GM23338 (cell line): ENCODE results near the gene EMSY. TPM values are rescaled to one million over a fixed set of nuclear protein-coding genes. Genes with fewer than 3 reads are reported as not detected.
A peak's percentile ranks its signal among the peaks of the same experiment; 100 is the strongest.

Experiments
- ATAC-seq: fragments of 200-7000 bp; cut with Tn5 transposase; 3 replicates; pipeline ENCODE4 v1.9.1; 2020
- DNase-seq: peaks from one replicate; pipeline ENCODE4 v3.0.0-alpha.2; 2015; ENCODE audit warnings: low spot score
- H2AFZ ChIP-seq: fragments of 200-600 bp; sonication (generic); 2 replicates; pipeline ENCODE4 v1.8.0; 2016; ENCODE audit warnings: antibody characterized with exemption, mild to moderate bottlenecking, moderate library complexity
- H3F3A ChIP-seq: fragments of 200-600 bp; sonication (generic); replicated peaks from 2 replicates; pipeline ENCODE4 v1.8.0; 2017; ENCODE audit warnings: antibody characterized with exemption, mixed run types, low read depth
- H3K27ac ChIP-seq: fragments of 200-600 bp; sonication (generic); 2 replicates; pipeline ENCODE4 v1.6.1; 2016; ENCODE audit warnings: low read depth
- H3K27me3 ChIP-seq: fragments of 200-600 bp; sonication (generic); 2 replicates; pipeline ENCODE4 v1.8.0; 2016; ENCODE audit warnings: mild to moderate bottlenecking, mixed run types, moderate library complexity; ENCODE audit not compliant: insufficient read depth
- H3K36me3 ChIP-seq: fragments of 200-600 bp; sonication (generic); 2 replicates; pipeline ENCODE4 v1.8.0; 2016; ENCODE audit warnings: mild to moderate bottlenecking; ENCODE audit not compliant: insufficient read depth
- H3K4me1 ChIP-seq: fragments of 200-600 bp; sonication (generic); 2 replicates; pipeline ENCODE4 v1.8.0; 2016; ENCODE audit warnings: mild to moderate bottlenecking, moderate library complexity; ENCODE audit not compliant: insufficient read depth
- H3K4me2 ChIP-seq: fragments of 200-600 bp; sonication (generic); 2 replicates; pipeline ENCODE4 v1.7.1; 2017; ENCODE audit warnings: mixed run types
- H3K4me3 ChIP-seq: fragments of 200-600 bp; sonication (generic); 2 replicates; pipeline ENCODE4 v1.6.1; 2016; ENCODE audit warnings: mixed run types
- H3K79me2 ChIP-seq: fragments of 200-600 bp; sonication (generic); replicated peaks from 2 replicates; pipeline ENCODE4 v1.8.0; 2017; ENCODE audit warnings: mild to moderate bottlenecking; ENCODE audit not compliant: insufficient read depth
- H3K9me2 ChIP-seq: fragments of 200-600 bp; sonication (generic); 2 replicates; pipeline ENCODE4 v1.8.0; 2017; ENCODE audit not compliant: insufficient read depth
- H4K20me1 ChIP-seq: fragments of 200-600 bp; sonication (generic); replicated peaks from 2 replicates; pipeline ENCODE4 v1.8.0; 2017; ENCODE audit warnings: mild to moderate bottlenecking; ENCODE audit not compliant: insufficient read depth
- H3K27ac Mint-ChIP-seq: 2 replicates; pipeline ENCODE4 v1.8.0; 2020; ENCODE audit warnings: inconsistent platforms, mild to moderate bottlenecking, moderate library complexity, mixed read lengths
- H3K27me3 Mint-ChIP-seq: 3 replicates; pipeline ENCODE4 v1.8.0; 2022; ENCODE audit warnings: low read depth, mild to moderate bottlenecking, moderate library complexity, mixed read lengths, inconsistent platforms; ENCODE audit not compliant: insufficient read depth, poor library complexity
- H3K36me3 Mint-ChIP-seq: 3 replicates; pipeline ENCODE4 v1.8.0; 2021; ENCODE audit warnings: low read depth, mild to moderate bottlenecking, inconsistent platforms, moderate library complexity, mixed read lengths
- H3K4me1 Mint-ChIP-seq: 3 replicates; pipeline ENCODE4 v1.8.0; 2020; ENCODE audit warnings: mild to moderate bottlenecking, inconsistent platforms, mixed read lengths
- H3K4me3 Mint-ChIP-seq: 3 replicates; pipeline ENCODE4 v1.8.0; 2021; ENCODE audit warnings: moderate library complexity, mild to moderate bottlenecking, inconsistent platforms, mixed read lengths
- H3K9me3 Mint-ChIP-seq: 3 replicates; pipeline ENCODE4 v1.8.0; 2020; ENCODE audit warnings: moderate library complexity, mild to moderate bottlenecking, inconsistent platforms, mixed read lengths
- CTCF ChIP-seq, 2 experiments: fragments of 200-600 bp in 1 of 2; sonication (generic) in 1 of 2; conservative IDR thresholded peaks; 2 replicates each; pipeline versions ENCODE4 v1.5.1 to v1.6.1; 2016 to 2017; ENCODE audit warnings: antibody characterized with exemption in 2 of 2, low read depth in 2 of 2, mild to moderate bottlenecking in 2 of 2, moderate library complexity in 1 of 2
- EZH2phosphoT487 ChIP-seq: fragments of 200-600 bp; sonication (generic); IDR thresholded peaks from one replicate; pipeline ENCODE4 v1.8.1; 2018; ENCODE audit warnings: antibody characterized with exemption; ENCODE audit not compliant: unreplicated experiment
- JUNB ChIP-seq: IDR thresholded peaks from one replicate; pipeline ENCODE4 v1.6.1; 2016; ENCODE audit warnings: antibody characterized with exemption; ENCODE audit not compliant: unreplicated experiment
- POLR2AphosphoS5 ChIP-seq: IDR thresholded peaks from 2 replicates; pipeline ENCODE4 v1.6.1; 2016; ENCODE audit warnings: antibody characterized with exemption, low read depth
- REST ChIP-seq: IDR thresholded peaks from one replicate; pipeline ENCODE4 v1.6.1; 2018; ENCODE audit warnings: antibody characterized with exemption; ENCODE audit not compliant: unreplicated experiment
- ZNF114 ChIP-seq: fragments of 250-450 bp; sonication (Bioruptor Pico); IDR thresholded peaks from 2 replicates; pipeline ENCODE4 v1.5.0; 2020; ENCODE audit warnings: mild to moderate bottlenecking, moderate library complexity
- ZNF462 ChIP-seq: fragments of 250-450 bp; sonication (Bioruptor Pico); IDR thresholded peaks from 2 replicates; pipeline ENCODE4 v1.5.0; 2020; ENCODE audit warnings: mild to moderate bottlenecking, moderate library complexity
- polyA plus RNA-seq: library from polyadenylated mRNA; unstranded; fragments of >200 nt; fragmentation: Nextera tagmentation; extraction: Ambion mirVana; gene quantifications from 2 replicates; pipeline ENCODE4 v1.2.1, GENCODE V29; 2016
- total RNA-seq: library from RNA; depleted of rRNA; stranded (reverse); fragments of >200 nt; shearing (Covaris generic); gene quantifications from 2 replicates; pipeline ENCODE4 v1.2.3, GENCODE V29; 2014

The EMSY gene
- total and polyA plus RNA-seq, 2 experiments from 2014 or later, result 25.0 to 46.9 TPM

GRCh38 chr11:76512851-76513653 lies 68.2 kb downstream of the EMSY start:
- Histone ChIP-seq H3K4me1 (peaks cover 13% of the 10 kb centered on the region), H3K27ac (no peak overlapping the region), H3F3A (no peaks in the 10 kb centered on the region), H3K27me3 (no peaks in the 10 kb centered on the region), H3K36me3 (no peaks in the 10 kb centered on the region), H2AFZ (no peak overlapping the region), H3K79me2 (no peaks in the 10 kb centered on the region), H4K20me1 (no peaks in the 10 kb centered on the region), H3K9me2 (no peaks in the 10 kb centered on the region), H3K4me2 (no peak overlapping the region), H3K4me3 (no peak overlapping the region)
- DNase-seq (peak; percentile 31), ATAC-seq (no peak)
- no peak overlapping the region for H3K4me3 Mint-ChIP-seq
- no peak overlapping the region for H3K27ac Mint-ChIP-seq
- peaks cover 10% of the 10 kb centered on the region; the same call in 2 of the 3 replicates for H3K36me3 Mint-ChIP-seq
- TF ChIP-seq CTCF (conservative IDR thresholded peaks at IDR 0.05; ENCODE audit: low read depth in 2 of 2), result peak in 1 of 2 experiments; percentile 68; a peak in 3 of 4 replicates
- TF ChIP-seq JUNB, result no peak
- H3K4me1 Mint-ChIP-seq, result peaks cover 24% of the 10 kb centered on the region
- no peaks in the 10 kb centered on the region; the same call in 2 of the 3 replicates for H3K9me3 Mint-ChIP-seq
- H3K27me3 Mint-ChIP-seq, result no peaks in the 10 kb centered on the region

DNA sequence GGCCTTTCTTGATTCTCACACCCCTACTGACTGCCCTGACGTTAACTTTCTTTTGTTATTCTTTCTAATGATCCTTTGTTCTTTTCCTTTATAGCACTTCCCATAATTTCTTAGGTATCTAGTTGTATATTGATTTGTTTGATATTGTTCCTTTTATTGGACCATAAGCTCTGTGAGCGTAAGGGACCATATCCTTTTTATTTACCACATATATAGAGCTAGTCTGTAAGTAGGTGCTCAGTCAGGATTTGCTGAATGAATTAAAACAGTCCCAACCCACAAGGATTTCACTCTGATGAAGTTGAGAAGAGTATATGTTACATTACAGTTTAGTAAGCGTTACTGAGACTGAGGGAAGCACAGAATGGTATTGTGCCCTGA lies 68.8 kb downstream of the EMSY start:
- Histone ChIP-seq H3K4me2 (no peak overlapping the region), H2AFZ (no peak overlapping the region), H3K9me2 (no peaks in the 10 kb centered on the region), H4K20me1 (no peaks in the 10 kb centered on the region), H3K27me3 (no peaks in the 10 kb centered on the region), H3K4me1 (peaks cover 13% of the 10 kb centered on the region), H3K36me3 (no peaks in the 10 kb centered on the region), H3F3A (no peaks in the 10 kb centered on the region), H3K27ac (no peak overlapping the region), H3K79me2 (no peaks in the 10 kb centered on the region), H3K4me3 (no peak overlapping the region)
- Mint-ChIP-seq H3K27me3 (no peaks in the 10 kb centered on the region), H3K36me3 (peaks cover 7% of the 10 kb centered on the region; the same call in 1 of the 3 replicates), H3K4me3 (no peak overlapping the region), H3K4me1 (peaks cover 24% of the 10 kb centered on the region), H3K27ac (no peak overlapping the region), H3K9me3 (no peaks in the 10 kb centered on the region; the same call in 2 of the 3 replicates)
- DNase-seq, result no peak
- TF ChIP-seq ZNF462 (no peak), JUNB (no peak), ZNF114 (CRISPR knock-in tag) (no peak), EZH2phosphoT487 (no peak), REST (no peak), POLR2AphosphoS5 (no peak)
- no peak for ATAC-seq
